ENCODE data around the gene SCN4A. TPM values are rescaled to one million over a fixed set of nuclear protein-coding genes. Genes with fewer than 3 reads are reported as not detected.
A peak's percentile ranks its signal among the peaks of the same experiment; 100 is the strongest.

SCN4A gene
- total RNA-seq, 1 donor from 2014 or later: 0.95 TPM

DNA sequence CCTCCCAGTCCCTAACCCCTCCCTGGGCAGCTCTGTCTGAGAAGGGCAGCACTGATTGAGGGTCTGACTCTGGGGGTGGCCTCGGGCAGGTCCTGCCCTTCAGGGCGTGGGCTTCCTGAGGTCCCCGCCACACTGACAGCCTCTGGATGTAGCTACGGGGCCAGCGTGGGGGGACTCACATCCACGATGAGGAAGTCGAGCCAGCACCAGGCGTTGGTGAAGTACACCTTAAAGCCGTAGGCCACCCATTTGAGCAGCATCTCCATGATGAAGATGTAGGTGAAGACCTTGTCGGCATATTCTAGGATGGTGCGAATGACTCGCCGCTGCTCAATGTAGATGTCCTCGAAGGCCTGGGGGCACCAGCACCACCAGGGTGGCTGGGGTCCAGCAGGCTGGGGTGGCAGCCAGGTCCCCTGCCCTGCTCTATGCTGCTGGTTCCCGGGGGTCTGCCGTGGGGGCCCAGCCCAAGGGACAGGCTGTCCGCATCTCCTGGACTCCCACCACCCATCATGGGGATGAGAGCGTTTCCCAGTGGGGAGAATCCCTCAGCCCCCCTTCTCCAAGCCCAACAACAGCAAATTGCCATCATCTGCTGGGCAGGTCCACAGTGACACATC, 24.9 kb downstream of the SCN4A start:
- Mint-ChIP-seq H3K36me3 (ENCODE audit: low read depth, unreplicated experiment) (no peaks in the 10 kb centered on the region), H3K27ac (ENCODE audit: unreplicated experiment) (no peak overlapping the region), H3K4me1 (ENCODE audit: unreplicated experiment) (no peaks in the 10 kb centered on the region), H3K27me3 (ENCODE audit: unreplicated experiment) (peaks cover 5% of the 10 kb centered on the region), H3K9me3 (ENCODE audit: unreplicated experiment) (no peaks in the 10 kb centered on the region), H3K4me3 (ENCODE audit: unreplicated experiment) (no peak overlapping the region)
- TF ChIP-seq, protein P1, sequence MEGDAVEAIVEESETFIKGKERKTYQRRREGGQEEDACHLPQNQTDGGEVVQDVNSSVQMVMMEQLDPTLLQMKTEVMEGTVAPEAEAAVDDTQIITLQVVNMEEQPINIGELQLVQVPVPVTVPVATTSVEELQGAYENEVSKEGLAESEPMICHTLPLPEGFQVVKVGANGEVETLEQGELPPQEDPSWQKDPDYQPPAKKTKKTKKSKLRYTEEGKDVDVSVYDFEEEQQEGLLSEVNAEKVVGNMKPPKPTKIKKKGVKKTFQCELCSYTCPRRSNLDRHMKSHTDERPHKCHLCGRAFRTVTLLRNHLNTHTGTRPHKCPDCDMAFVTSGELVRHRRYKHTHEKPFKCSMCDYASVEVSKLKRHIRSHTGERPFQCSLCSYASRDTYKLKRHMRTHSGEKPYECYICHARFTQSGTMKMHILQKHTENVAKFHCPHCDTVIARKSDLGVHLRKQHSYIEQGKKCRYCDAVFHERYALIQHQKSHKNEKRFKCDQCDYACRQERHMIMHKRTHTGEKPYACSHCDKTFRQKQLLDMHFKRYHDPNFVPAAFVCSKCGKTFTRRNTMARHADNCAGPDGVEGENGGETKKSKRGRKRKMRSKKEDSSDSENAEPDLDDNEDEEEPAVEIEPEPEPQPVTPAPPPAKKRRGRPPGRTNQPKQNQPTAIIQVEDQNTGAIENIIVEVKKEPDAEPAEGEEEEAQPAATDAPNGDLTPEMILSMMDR (IDR thresholded peaks at IDR 0.05; ENCODE audit: unreplicated experiment): no peak
- DNase-seq (ENCODE audit: low spot score): no peak

DNA sequence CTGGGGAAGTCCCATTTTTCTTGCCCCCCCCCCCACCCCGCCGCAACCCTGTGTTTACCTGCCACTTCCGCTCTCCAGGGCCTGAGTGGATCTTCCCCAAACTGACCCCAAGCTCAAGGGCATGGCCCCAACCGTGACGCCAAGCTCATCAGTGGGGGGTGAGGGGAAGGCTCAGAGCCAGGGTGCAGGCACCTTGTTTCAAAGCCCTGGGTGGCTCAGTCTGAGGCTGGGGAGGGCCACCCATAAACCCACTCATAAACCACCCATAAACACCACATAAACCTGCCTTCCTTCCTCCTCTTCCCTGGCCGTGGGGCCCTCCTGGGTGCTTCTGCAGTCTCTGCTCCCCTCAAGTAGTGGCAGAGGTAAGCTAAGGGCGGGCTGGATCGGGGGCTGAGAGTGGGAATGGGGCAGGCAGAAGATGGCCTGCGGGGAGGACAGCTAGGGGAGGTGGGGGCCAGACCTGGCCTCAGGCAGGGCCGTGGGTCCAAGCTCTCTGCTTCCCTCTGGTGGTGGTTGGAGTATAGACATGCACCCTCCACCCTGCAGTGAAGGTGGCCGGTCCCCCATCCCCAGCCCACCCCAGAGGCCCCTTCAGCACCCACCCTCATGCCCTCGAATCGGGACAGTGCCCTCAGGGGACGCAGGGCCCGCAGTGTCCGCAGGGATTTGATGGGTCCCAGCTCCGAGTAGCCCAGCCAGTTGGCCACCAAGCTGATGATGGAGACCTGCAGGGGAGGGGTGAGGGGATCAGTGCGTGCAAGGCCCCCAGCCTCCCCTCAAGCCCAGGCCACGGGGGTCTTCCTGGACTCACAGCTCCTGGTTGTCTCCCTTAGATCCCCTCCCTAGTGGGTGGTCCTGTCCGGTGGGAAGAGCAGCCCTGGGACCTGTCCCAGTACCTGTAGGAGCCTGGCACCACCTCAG, 26.0 kb downstream of the SCN4A start:
- H3K27me3 Mint-ChIP-seq (ENCODE audit: unreplicated experiment): peaks cover 8% of the 10 kb centered on the region
- no peak overlapping the region for H3K4me3 Mint-ChIP-seq (ENCODE audit: unreplicated experiment)
- DNase-seq (ENCODE audit: low spot score): peak; percentile 71
- no peak overlapping the region for H3K27ac Mint-ChIP-seq (ENCODE audit: unreplicated experiment)
- no peaks in the 10 kb centered on the region for H3K9me3 Mint-ChIP-seq (ENCODE audit: unreplicated experiment)
- TF ChIP-seq, protein P1 (IDR thresholded peaks at IDR 0.05; ENCODE audit: unreplicated experiment): peak; percentile 71
- H3K4me1 Mint-ChIP-seq (ENCODE audit: unreplicated experiment): no peaks in the 10 kb centered on the region
- H3K36me3 Mint-ChIP-seq (ENCODE audit: low read depth, unreplicated experiment): no peaks in the 10 kb centered on the region

DNA sequence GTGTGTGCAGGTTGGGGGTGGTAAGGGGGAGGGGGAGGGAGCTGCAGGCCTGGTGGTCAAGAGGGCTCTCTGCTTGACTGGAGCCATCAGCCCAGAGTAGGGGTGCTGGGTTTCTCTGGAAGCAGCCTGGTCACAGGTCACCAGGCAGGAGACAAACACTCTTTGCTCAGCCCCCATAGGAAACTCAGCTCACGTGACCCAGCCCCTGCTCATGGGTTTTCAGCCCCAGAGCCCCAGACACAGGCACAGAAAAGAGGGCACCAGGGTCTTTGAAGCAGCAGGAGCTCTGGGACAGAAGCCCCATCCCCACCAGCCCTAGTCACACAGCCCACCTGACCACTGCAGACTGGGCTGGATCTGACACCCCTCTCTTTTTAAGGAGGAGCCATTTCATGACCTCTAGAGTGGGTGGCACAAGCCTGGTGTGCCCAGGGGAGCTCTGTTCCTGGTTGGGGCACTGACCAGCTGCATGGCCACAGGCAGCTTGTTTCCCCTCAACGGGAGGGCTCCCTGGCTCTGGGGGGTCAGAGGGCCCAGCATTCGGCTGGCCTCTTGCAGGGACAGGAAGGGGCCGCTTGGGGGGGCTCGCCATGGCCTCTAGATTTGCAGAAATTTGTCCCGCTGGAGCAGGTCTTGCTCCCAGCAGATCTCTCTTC, 26.8 kb downstream of the SCN4A start:
- TF ChIP-seq, protein P1 (IDR thresholded peaks at IDR 0.05; ENCODE audit: unreplicated experiment): no peak
- H3K27me3 Mint-ChIP-seq (ENCODE audit: unreplicated experiment): peaks cover 11% of the 10 kb centered on the region
- no peaks in the 10 kb centered on the region for H3K36me3 Mint-ChIP-seq (ENCODE audit: low read depth, unreplicated experiment)
- no peak for DNase-seq (ENCODE audit: low spot score)
- no peak overlapping the region for H3K27ac Mint-ChIP-seq (ENCODE audit: unreplicated experiment)
- no peaks in the 10 kb centered on the region for H3K4me1 Mint-ChIP-seq (ENCODE audit: unreplicated experiment)
- no peaks in the 10 kb centered on the region for H3K9me3 Mint-ChIP-seq (ENCODE audit: unreplicated experiment)
- H3K4me3 Mint-ChIP-seq (ENCODE audit: unreplicated experiment): no peak overlapping the region

DNA sequence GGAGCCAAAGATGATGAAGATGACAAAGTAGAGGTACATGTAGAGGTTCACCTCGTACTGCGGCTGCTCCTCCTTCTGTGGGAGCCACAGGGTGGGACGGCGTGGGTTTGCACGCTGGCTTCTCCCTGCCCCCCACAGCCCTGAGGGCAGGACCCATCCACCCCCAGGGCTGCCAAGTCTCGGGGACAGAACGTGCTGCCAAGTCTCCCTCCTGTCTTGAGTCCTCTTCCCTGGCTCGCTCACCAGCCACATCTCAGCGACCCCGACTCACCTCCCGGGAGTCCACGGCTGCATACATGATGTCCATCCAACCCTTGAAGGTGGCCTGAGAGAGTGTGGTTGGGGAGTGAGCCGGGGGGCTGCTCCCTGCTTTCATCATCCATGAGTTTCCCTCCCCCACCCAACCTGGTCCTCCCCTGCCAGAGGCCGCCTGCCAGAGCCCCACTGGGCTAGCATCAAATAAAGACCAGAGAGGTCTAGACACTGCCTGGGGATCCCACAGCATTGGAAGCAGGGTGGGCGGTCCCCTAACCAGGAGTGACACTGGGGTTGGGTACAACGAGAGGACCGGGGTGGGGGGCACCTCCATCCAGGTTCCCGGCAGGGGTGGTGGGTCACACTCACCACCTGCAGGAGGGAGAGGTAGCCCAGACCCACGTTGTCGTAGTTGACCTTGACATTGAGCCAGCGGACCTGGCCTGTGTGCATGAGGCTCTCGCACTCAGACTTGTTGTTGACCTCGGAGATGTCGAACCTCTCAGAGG, 27.8 kb downstream of the SCN4A start:
- TF ChIP-seq, protein P1 (IDR thresholded peaks at IDR 0.05; ENCODE audit: unreplicated experiment): no peak
- Mint-ChIP-seq H3K4me1 (ENCODE audit: unreplicated experiment) (no peaks in the 10 kb centered on the region), H3K9me3 (ENCODE audit: unreplicated experiment) (no peaks in the 10 kb centered on the region), H3K4me3 (ENCODE audit: unreplicated experiment) (no peak overlapping the region), H3K36me3 (ENCODE audit: low read depth, unreplicated experiment) (no peaks in the 10 kb centered on the region), H3K27me3 (ENCODE audit: unreplicated experiment) (peaks cover 13% of the 10 kb centered on the region), H3K27ac (ENCODE audit: unreplicated experiment) (no peak overlapping the region)
- no peak for DNase-seq (ENCODE audit: low spot score)
